Ovary (tissue), 9 donors: ENCODE data around the gene TNK2. TPM values are rescaled to one million over a fixed set of nuclear protein-coding genes. Genes with fewer than 3 reads are reported as not detected.
A peak's percentile ranks its signal among the peaks of the same experiment; 100 is the strongest.

Experiments
- DNase-seq, 5 donors: peaks; one replicate each; pipeline ENCODE4 v3.0.0-alpha.2; 2019 to 2020
- H3K27ac ChIP-seq, 2 donors: fragments of 200-600 bp; one replicate each; pipeline versions ENCODE4 v1.5.1 to v1.8.0; 2019 to 2022
- H3K27me3 ChIP-seq: fragments of 200-600 bp; one replicate; pipeline ENCODE4 v1.8.0; 2022
- H3K36me3 ChIP-seq: fragments of 200-600 bp; sonication (generic); one replicate; pipeline ENCODE4 v1.5.1; 2019
- H3K4me1 ChIP-seq: one replicate; pipeline ENCODE4 v1.8.1; 2013; ENCODE audit warnings: mild to moderate bottlenecking, moderate library complexity; ENCODE audit not compliant: insufficient read depth
- H3K4me3 ChIP-seq: fragments of 200-600 bp; sonication (generic); one replicate; pipeline ENCODE4 v1.5.1; 2017
- H3K9me3 ChIP-seq, 2 donors: fragments of 200-600 bp in 1 of 2; sonication (generic) in 1 of 2; one replicate each; pipeline versions ENCODE4 v1.5.1 to v1.8.1; 2013 to 2019; ENCODE audit warnings: mild to moderate bottlenecking in 1 of 2, moderate library complexity in 1 of 2
- CTCF ChIP-seq, 3 donors: fragments of 450-650 bp in 2 of 3; fragments of 200-600 bp in 1 of 3; IDR thresholded peaks; one replicate each; pipeline versions ENCODE4 v1.5.1 to v1.8.0; 2016 to 2022; ENCODE audit warnings: antibody characterized with exemption in 3 of 3, mild to moderate bottlenecking in 1 of 3
- EP300 ChIP-seq: sonication (generic); formaldehyde crosslinking; IDR thresholded peaks from one replicate; pipeline ENCODE4 v1.6.1; 2017; ENCODE audit warnings: antibody characterized with exemption
- POLR2A ChIP-seq: fragments of 450-650 bp; IDR thresholded peaks from one replicate; pipeline ENCODE4 v1.6.1; 2017; ENCODE audit warnings: antibody characterized with exemption, mild to moderate bottlenecking, moderate library complexity
- WGBS, 3 donors: extraction: QIAGEN DNeasy Blood & Tissue Kit in 1 of 3; methylation state at CpG; one replicate each; pipeline versions ENCODE4 v1.1.5 to v1.1.7; 2013 to 2017; 5-methylcytosine and 5-hydroxymethylcytosine counted together
- intact Hi-C, 4 donors: fragments of 100-400 bp; cut with DNase I; formaldehyde crosslinking; loops; one replicate each; pipeline versions ENCODE4 v1.11.0 to v1.15.1; 2022 to 2023
- polyA plus RNA-seq, 2 donors: library from polyadenylated mRNA; stranded (reverse); fragments of 200-250 nt in 1 of 2; fragments of 350-450 nt in 1 of 2; fragmentation: Illumina TruSeq in 1 of 2; extraction: RNeasy Lipid Tissue Mini Kit (QIAGEN cat#74804) in 1 of 2; gene quantifications; one replicate each; pipeline ENCODE4 v1.2.3, GENCODE V29; 2013 to 2014
- total RNA-seq, 7 donors: library from RNA; depleted of rRNA in 2 of 7; stranded (reverse); fragments of >200 nt in 2 of 7; fragmentation: NEBNext Ultra II Directional in 3 of 7; extraction: Animal tissue kit (Norgen Biotek cat#: 25700) in 3 of 7; gene quantifications; one replicate each; pipeline versions ENCODE4 v1.1.0 to v1.2.4, GENCODE V29; 2016 to 2023
- donor health status: DM: no; HTN: no; CAD: no; lungs with moderate emphysema.
- donor health status: DM: no; HTN: no; CAD: no.
- donor health status: Bipolar disorder and iron deficiency.
- donor health status: DM: yes; HTN: yes; CAD: no.
- donor health status: DM: no; HTN: no; CAD: no.
- donor health status: DM: yes; HTN: yes; CAD: no.

TNK2 gene
- total and polyA plus RNA-seq, 9 donors = 2.4 to 50.1 (median 32.4) TPM

- WGBS, 3 donors = 10 to 23% (median 11%) methylated on average over 31 of the region's 31 CpGs
- Histone ChIP-seq H3K27me3 (no peaks in the 10 kb centered on the region), H3K4me3 (no peak overlapping the region), H3K27ac (no peak overlapping the region), H3K9me3 (no peaks in the 10 kb centered on the region), H3K4me1 (peaks cover 7% of the 10 kb centered on the region), H3K36me3 (no peaks in the 10 kb centered on the region)
- peak; percentile 81 to 93 (median 88) for DNase-seq
- intact Hi-C loops = no loop called here
- peak; percentile 96 to 99 (median 99) for TF ChIP-seq CTCF (IDR thresholded peaks at IDR 0.05)
- no peak for TF ChIP-seq POLR2A
- TF ChIP-seq EP300 = no peak
Measured at GRCh38 chr3:195850857-195851543, 57.4 kb downstream of the TNK2 start.

- peaks cover 7% of the 10 kb centered on the region for H3K4me1 ChIP-seq
- intact Hi-C loops = no loop called here
- 77 to 91% (median 81%) methylated on average over 53 of the region's 53 CpGs for WGBS, 3 donors
- no peaks in the 10 kb centered on the region for H3K36me3 ChIP-seq
- H3K27me3 ChIP-seq = no peaks in the 10 kb centered on the region
- H3K27ac ChIP-seq = no peak overlapping the region
- no peaks in the 10 kb centered on the region for H3K9me3 ChIP-seq
- peak in 2 of 5 donors; percentile 63 to 83 for DNase-seq
- TF ChIP-seq CTCF (IDR thresholded peaks at IDR 0.05) (peak in 1 of 3 donors; percentile 39), EP300 (no peak), POLR2A (no peak)
- no peak overlapping the region for H3K4me3 ChIP-seq
Measured at GRCh38 chr3:195849322-195850074, 58.9 kb downstream of the TNK2 start.

- TF ChIP-seq EP300 (no peak), CTCF (IDR thresholded peaks at IDR 0.05) (no peak), POLR2A (no peak)
- intact Hi-C loops = no loop called here
- no peaks in the 10 kb centered on the region for H3K27me3 ChIP-seq
- 71 to 84% (median 75%) methylated on average over 24 of the region's 24 CpGs for WGBS, 3 donors
- DNase-seq = no peak
- no peak overlapping the region for H3K4me3 ChIP-seq
- H3K9me3 ChIP-seq = no peaks in the 10 kb centered on the region
- peaks cover 7% of the 10 kb centered on the region for H3K4me1 ChIP-seq
- H3K27ac ChIP-seq = no peak overlapping the region
- no peaks in the 10 kb centered on the region for H3K36me3 ChIP-seq
Measured at GRCh38 chr3:195847055-195847950, 61.0 kb downstream of the TNK2 start.

GRCh38 chr3:195845483-195845882 is 62.9 kb downstream of the TNK2 start:
- intact Hi-C loops = no loop called here
- no peak for DNase-seq
- 84 to 91% (median 90%) methylated on average over 6 of the region's 6 CpGs for WGBS, 3 donors

More at GRCh38 chr3:195845483-195845882, 62.9 kb downstream of the TNK2 start:
- Histone ChIP-seq H3K27me3 (no peaks in the 10 kb centered on the region), H3K36me3 (no peaks in the 10 kb centered on the region), H3K4me1 (peaks cover 3% of the 10 kb centered on the region), H3K4me3 (no peak overlapping the region), H3K27ac (no peak overlapping the region), H3K9me3 (no peaks in the 10 kb centered on the region)
- TF ChIP-seq EP300 = no peak
- TF ChIP-seq CTCF (IDR thresholded peaks at IDR 0.05) = no peak
- TF ChIP-seq POLR2A = no peak
